Endothelial cell (in vitro differentiated cells): ENCODE data around the gene LRR1. TPM values are rescaled to one million over a fixed set of nuclear protein-coding genes. Genes with fewer than 3 reads are reported as not detected.

Source experiments
- DNase-seq: peaks from one replicate; pipeline ENCODE4 v3.0.0; 2021; ENCODE audit warnings: low spot score
- H3K27ac Mint-ChIP-seq: one replicate; pipeline ENCODE4 v1.8.0; 2021; ENCODE audit warnings: mixed read lengths, inconsistent platforms; ENCODE audit not compliant: unreplicated experiment
- H3K27me3 Mint-ChIP-seq: one replicate; pipeline ENCODE4 v1.8.0; 2021; ENCODE audit warnings: mild to moderate bottlenecking, moderate library complexity, mixed read lengths, inconsistent platforms; ENCODE audit not compliant: unreplicated experiment
- H3K36me3 Mint-ChIP-seq: one replicate; pipeline ENCODE4 v1.8.0; 2021; ENCODE audit warnings: mild to moderate bottlenecking, low read depth, mixed read lengths, inconsistent platforms; ENCODE audit not compliant: unreplicated experiment
- H3K4me1 Mint-ChIP-seq: one replicate; pipeline ENCODE4 v1.8.0; 2021; ENCODE audit warnings: mild to moderate bottlenecking, mixed read lengths, inconsistent platforms; ENCODE audit not compliant: unreplicated experiment
- H3K4me3 Mint-ChIP-seq: one replicate; pipeline ENCODE4 v1.8.0; 2021; ENCODE audit warnings: mild to moderate bottlenecking, mixed read lengths, inconsistent platforms; ENCODE audit not compliant: unreplicated experiment
- H3K9me3 Mint-ChIP-seq: one replicate; pipeline ENCODE4 v1.8.0; 2021; ENCODE audit warnings: mixed read lengths, inconsistent platforms; ENCODE audit not compliant: unreplicated experiment
- CTCF ChIP-seq: fragments of 200-600 bp; sonication (generic); IDR thresholded peaks from one replicate; pipeline ENCODE4 v1.5.0; 2021; ENCODE audit warnings: antibody characterized with exemption; ENCODE audit not compliant: unreplicated experiment
- total RNA-seq: library from RNA; stranded (reverse); fragmentation: NEBNext Ultra II Directional; extraction: Animal tissue kit (Norgen Biotek cat#: 25700); gene quantifications from one replicate; pipeline ENCODE4 v1.2.1, GENCODE V29; 2021; ENCODE audit not compliant: unreplicated experiment

Gene LRR1
- total RNA-seq, 1 donor from 2014 or later = 12.9 TPM

DNA sequence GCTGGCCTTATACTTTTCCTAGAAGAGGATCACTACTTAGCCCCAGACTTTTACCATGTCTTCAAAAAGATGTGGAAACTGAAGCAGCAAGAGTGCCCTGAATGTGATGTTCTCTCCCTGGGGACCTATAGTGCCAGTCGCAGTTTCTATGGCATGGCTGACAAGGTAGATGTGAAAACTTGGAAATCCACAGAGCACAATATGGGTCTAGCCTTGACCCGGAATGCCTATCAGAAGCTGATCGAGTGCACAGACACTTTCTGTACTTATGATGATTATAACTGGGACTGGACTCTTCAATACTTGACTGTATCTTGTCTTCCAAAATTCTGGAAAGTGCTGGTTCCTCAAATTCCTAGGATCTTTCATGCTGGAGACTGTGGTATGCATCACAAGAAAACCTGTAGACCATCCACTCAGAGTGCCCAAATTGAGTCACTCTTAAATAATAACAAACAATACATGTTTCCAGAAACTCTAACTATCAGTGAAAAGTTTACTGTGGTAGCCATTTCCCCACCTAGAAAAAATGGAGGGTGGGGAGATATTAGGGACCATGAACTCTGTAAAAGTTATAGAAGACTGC lies 23.4 kb downstream of the LRR1 start:
- TF ChIP-seq CTCF = no peak
- H3K4me3 Mint-ChIP-seq = peak overlapping the region; percentile 94
- H3K36me3 Mint-ChIP-seq = peaks cover 19% of the 10 kb centered on the region
- peaks cover 20% of the 10 kb centered on the region for H3K4me1 Mint-ChIP-seq
- H3K9me3 Mint-ChIP-seq = no peaks in the 10 kb centered on the region
- DNase-seq = no peak
- H3K27ac Mint-ChIP-seq = peak overlapping the region; percentile 63
- peaks cover 21% of the 10 kb centered on the region for H3K27me3 Mint-ChIP-seq

- peaks cover 19% of the 10 kb centered on the region for H3K27me3 Mint-ChIP-seq
- TF ChIP-seq CTCF = no peak
Observed at GRCh38 chr14:49623387-49623786, 24.6 kb downstream of the LRR1 start.

GRCh38 chr14:49623941-49624839 lies 25.4 kb downstream of the LRR1 start:
- Mint-ChIP-seq H3K27ac (no peak overlapping the region), H3K4me1 (peaks cover 13% of the 10 kb centered on the region), H3K9me3 (no peaks in the 10 kb centered on the region), H3K27me3 (peaks cover 17% of the 10 kb centered on the region), H3K36me3 (peaks cover 12% of the 10 kb centered on the region), H3K4me3 (no peak overlapping the region)
- no peak for DNase-seq
- TF ChIP-seq CTCF = no peak

More at GRCh38 chr14:49623387-49623786, 24.6 kb downstream of the LRR1 start:
- H3K36me3 Mint-ChIP-seq = peaks cover 18% of the 10 kb centered on the region
- H3K4me1 Mint-ChIP-seq = peaks cover 16% of the 10 kb centered on the region
- H3K4me3 Mint-ChIP-seq = peak overlapping the region; percentile 56
- no peaks in the 10 kb centered on the region for H3K9me3 Mint-ChIP-seq
- no peak overlapping the region for H3K27ac Mint-ChIP-seq
- no peak for DNase-seq

DNA sequence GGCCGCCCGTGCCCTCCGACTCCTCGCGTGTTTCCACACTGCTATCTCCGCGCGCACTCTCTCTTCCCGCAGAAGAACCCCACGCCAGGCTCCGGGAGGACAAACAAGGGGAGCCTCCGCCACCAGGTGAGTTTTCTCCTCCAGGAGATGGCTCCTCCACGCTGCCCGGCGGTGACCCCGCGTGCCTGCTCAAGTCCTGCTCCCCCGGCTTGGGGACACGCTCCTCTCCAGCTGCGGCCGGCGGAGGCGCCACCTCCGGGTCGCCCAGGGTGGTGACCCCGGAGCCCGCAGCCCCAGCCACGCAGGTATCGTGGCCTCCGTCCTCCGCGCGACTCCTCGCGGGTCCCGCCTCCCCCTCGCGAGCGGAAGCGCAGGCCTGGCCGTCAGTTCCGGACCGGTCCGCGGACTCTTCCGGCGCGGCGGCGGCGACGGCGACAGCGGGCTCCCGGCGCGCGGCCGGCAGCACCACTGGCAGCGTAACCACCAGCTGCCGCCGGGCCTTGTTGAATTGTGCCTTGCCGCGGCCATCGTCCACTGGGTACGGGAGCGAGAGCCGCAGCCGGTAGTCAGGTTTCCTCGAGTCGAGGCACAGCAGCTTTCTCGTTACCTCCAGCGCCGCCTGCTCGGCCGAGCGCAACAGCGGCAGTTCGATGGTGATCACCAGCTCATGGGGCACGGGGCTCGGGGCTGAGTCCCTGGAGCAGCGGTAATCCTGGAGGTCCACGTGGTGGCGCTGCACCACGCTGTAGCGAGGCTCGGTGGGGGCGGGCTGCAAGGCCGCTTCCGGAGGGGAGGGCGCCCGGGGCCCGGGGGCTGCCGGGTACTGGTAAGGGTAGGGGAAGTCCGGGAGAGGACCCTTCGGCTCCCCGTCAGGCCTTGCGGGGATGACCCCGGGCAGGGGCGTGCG lies 35.2 kb downstream of the LRR1 start:
- Mint-ChIP-seq H3K4me3 (peak overlapping the region; percentile 98), H3K27ac (peak overlapping the region; percentile 96), H3K4me1 (peaks cover 16% of the 10 kb centered on the region), H3K36me3 (peaks cover 16% of the 10 kb centered on the region), H3K27me3 (peaks cover 19% of the 10 kb centered on the region), H3K9me3 (no peaks in the 10 kb centered on the region)
- TF ChIP-seq CTCF = peak; percentile 85
- peak; percentile 97 for DNase-seq
